Measurements from ENCODE around the gene AATK.

AATK gene

DNA sequence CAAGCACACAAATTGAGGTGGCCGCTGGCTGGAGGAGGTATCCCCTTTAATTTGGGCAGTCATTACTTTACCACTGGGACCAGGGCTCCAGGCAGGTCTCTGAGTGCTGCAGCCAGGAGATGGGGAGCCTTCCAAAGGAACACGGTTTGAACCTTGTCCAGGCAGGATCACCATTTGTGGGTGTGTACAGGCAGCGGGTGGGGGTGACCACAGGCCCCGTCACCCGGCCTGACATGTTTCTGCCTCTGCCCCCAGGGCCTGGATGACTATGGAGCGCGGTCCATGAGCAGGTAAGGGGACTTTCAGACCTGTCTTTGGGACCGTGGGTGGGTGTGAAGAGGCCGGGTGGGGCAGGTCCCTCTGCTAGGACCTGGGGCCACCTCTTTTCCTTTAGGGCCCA lies 57.8 kb downstream of the AATK start:
- no peak for DNase-seq

DNA sequence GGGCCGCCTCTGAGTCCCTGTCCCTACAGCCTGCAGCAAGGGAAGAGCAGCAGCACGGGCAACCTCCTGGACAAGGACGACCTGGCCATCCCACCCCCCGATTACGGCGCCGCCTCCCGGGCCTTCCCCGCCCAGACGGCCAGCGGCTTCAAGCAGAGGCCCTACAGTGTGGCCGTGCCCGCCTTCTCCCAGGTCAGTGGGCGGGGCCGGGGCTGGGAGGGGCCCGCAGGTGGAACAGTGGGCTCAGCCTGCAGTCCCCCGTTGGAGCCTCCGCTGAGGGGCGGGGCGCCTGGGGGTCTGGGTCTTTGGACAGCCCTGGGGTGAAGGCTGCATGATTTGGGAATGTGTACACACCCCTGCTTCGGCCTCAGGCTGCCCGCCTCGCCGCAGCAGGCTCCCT lies 59.3 kb downstream of the AATK start:
- no peak for DNase-seq

DNA sequence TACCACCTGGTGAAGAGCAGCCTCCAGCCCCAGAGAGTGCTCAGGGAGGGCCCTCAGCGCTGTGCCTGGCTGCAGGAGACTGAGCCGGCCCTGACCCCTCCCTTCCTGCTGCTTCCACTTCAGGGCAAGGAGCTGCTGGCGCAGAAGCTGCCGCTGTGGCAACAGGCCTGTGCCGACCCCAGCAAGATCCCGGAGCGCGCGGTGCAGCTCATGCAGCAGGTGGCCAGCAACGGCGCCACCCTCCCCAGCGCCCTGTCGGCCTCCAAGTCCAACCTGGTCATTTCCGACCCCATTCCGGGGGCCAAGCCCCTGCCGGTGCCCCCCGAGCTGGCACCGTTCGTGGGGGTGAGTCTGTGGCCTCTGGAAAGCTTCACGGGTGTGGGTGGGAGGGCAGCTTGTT lies 62.6 kb downstream of the AATK start:
- DNase-seq: no peak

DNA sequence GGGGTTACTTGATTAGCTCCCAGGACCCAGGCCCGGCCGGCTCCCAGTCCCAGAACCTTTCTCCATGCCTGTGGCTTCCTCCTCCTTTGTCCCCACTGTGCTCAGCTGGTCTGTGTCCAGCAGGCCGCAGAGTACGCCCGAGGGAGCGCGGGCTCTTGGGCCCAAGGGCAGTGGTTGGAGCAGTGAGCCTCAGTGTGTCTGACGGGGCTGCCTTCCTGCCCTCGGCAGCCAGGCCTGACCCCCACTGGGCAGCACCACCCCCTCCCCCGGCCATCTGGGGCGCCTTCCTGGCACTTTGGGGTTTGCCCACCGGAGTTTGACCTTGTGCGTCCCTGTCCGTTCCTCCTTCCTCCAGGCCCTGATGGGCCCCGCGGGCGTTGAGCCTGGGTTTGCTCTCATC lies 63.2 kb downstream of the AATK start:
- no peak for DNase-seq

DNA sequence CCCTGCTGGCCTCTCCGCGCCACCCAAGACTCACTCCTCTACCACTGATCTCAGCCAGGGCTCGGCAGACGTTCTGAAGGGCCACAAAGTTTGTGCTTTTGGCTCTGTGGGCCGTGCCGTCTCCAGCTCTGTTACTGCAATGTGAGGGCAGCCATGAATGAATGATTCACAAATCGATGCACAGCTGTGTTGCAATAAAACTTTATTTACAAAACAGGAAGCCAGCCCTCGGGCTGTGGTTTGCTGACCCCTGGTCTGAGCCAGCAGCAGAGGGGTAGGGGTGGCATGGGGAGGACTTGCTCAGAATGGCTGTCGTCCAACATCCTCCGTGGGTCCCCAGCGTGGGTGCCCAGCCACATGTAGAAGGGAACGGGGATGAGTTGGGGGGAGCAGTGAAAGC lies 63.7 kb downstream of the AATK start:
- DNase-seq: no peak

DNA sequence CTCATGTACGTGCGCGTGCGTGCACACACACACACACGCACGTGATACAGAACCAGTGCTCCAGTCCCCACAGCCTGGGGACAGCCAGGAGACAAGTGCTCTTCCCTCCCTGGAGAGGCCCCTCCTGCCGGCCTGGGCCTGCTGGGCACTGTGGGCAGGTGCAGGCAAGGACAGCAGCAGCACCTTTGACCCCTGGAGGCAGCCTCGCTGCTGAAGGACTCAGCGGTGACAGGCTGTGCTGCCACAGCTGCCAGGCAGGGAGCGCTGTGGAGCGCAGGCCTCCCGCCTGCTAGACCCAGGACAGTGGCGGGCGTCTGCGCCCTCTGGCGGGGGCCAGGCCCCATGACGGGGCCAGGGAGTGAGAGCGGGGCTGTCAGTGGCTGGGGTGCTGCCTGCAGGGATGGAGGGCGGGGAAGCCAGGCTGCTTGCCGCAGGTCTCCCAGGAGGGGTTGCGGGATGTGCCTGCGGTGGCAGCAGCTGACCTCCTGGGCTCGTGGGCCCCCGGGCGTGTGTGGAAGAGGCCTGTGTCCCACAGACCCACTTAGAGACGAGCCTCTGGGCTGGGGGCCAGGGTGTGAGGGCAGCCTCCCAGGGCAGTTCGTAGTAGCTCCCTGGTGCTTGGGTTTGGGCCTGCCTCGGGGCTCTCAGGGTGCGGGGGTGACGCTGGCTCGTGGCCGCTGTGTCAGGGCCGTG lies 64.3 kb downstream of the AATK start:
- DNase-seq: peak; percentile 83

DNA sequence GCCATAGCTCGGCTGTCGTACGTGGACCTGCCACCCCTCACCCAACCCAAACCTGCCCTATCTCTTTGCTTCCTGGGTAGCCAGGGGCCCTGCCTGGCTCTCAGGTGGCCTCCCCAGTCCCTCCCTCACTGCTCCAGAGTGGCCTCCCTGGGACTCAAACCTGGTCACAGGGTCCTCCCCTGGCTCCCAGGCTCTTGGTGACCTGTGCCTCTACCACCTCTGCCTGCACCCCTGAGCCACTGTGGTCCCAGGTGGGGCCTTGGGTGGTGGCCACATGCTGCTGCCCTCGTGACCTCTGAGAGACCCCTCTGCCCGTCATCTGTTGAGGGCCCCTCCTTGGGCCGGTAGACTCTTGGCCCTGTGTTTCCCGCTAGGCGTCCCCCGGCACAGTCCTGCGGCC lies 65.4 kb downstream of the AATK start:
- no peak for DNase-seq

DNA sequence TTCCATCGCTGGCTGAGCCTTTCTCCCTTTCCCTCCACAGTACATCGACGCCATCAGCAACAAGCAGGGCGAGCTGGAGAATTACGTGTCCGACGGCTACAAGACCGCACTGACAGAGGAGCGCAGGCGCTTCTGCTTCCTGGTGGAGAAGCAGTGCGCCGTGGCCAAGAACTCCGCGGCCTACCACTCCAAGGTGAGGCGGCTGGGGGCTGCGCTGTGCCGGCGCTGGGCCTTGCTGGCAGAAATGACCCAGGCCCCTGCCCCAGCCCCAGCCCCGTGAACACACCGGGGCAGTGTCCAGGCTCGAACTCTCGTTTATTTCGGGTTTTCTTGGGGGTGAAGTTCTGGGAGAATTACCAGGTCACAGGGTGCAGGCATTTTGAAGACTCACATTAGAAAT lies 66.1 kb downstream of the AATK start:
- DNase-seq: no peak

DNA sequence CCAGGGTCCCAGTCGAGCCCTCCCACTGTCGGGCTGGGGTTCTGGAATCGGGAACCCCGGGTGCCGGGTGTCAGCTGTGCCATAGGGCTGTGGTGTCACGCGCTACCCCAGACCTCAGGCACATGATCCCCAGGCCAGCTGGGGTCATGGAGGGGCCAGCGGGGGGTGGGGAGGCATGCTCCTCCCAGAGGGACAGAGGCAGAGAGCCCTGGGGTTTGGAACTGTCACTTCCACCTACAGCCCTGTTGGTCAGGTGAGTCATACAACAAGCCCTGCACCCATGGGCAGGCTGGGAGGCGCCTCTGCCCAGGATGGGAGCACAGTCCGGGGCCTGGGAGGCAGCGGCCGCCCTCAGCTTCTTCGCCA lies 68.1 kb downstream of the AATK start:
- no peak for DNase-seq

DNA sequence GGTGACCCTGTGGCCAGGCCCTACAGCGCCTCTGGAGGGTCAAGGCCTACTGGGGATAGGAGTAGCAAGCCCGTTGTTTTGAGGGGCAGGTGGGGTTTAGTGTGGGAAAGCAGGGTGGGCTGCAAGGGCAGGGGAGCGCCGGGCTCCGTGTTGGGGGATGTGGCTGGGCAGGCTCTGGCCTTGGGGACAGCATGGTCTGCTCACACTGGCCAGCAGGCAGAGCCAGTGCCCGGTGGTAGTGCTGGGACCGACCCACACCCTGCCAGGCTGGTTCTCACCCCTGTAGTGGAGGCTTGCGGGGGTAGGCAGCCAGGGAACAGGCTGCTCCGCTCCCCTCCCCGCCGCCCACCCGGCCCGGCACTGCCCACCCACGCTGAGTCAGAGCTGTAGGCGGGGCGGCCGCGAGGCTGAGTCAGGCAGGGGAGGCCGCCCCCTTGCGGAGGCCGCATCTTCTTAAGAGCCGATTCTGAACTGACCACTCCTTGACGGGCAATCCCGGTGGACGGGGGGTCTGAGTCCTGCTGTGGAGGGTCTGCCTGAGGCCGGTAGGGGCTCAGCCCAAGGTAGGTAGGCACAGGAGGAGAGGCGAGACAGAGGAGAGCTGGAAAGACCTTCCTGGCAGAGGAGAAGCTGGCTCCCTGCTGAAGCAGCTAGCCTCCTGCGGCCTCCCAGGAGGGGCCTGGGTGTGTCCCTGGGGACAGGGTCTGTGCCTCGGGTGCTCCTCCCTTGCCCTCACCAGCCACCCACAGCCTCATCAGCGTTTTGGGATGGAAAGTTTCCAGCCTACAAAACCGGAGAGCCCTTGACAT lies 68.7 kb downstream of the AATK start:
- DNase-seq: peak; percentile 21

DNA sequence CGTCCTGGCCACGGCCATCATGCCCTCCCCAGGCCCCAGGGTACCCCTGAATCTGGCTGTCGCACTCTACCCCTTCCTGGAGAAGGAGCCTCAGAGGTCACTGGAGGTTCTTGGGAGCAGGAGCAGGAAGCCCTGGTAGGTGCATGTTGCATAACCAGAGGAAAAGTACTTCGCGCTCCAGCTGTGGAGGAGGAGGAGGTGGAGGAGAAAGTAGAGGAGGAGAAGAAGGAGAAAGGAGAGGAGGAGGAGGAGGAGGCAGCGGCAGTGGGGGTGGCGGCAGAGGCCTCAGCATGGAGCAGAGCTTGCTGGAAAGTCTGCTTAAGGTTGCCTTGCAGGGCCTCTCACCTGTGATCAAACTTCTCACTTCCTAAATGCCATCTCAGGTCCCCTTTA lies 69.3 kb downstream of the AATK start:
- no peak for DNase-seq

DNA sequence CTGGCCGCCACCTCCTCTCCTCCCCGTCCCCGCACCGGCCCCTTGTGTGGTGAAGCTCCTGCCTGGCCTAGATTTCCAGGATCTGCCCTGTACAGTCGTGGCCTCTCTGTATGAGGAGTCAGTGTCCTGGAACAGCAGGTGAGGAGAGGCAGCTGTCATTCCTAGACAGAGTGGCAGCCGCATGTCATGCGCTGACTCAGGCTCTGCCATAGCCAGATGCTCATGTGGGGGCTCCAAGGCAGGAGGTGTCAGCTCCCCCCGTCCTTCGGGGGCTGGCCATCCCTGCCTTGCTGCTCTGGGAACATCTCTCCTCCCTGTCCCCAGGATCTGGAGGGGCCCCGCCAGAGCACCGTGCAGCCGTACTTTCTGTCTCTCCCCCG lies 70.6 kb downstream of the AATK start:
- DNase-seq: no peak

DNA sequence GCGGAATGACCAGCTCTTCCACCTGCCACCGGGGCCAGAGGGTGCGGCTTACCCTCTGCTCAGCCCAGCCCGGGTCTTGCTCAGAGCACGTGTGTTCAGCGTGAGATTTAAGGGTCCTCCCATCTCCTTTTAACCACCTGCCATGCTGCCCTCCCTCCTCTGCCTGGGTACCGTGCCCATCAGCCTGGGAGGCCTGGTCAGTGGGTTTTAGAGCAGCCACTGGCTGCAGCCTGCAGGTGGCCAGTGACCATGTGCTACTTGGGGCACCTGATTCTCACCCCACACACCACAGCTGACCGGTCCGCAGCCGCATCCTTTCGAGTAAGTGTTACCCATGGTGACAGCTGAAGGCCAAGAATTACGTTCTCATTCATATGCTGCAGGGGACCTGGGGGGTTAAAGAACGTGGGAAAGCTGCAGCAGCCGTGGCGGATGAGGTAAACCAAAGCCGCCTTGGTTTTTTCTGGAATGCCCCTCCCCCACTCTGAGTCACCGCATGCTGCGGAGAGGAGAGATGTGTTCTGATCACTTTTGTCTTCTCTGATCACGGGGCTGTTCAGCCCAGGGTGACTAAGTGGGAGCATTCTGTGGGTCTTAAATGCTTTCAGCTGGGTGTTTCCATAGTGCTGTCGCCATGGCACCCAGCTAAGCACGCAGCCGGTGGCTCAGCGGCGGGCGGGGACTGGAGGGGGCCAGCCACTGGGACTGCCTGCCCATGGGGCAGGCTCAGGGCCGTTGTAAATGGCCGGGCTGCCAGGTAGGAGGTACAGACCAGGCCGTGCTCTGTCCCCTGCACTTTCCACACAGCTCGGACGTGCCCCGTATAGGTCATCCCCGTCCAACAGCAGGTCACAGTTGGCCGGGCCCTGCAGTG lies 71.3 kb downstream of the AATK start:
- DNase-seq: peak; percentile 56

DNA sequence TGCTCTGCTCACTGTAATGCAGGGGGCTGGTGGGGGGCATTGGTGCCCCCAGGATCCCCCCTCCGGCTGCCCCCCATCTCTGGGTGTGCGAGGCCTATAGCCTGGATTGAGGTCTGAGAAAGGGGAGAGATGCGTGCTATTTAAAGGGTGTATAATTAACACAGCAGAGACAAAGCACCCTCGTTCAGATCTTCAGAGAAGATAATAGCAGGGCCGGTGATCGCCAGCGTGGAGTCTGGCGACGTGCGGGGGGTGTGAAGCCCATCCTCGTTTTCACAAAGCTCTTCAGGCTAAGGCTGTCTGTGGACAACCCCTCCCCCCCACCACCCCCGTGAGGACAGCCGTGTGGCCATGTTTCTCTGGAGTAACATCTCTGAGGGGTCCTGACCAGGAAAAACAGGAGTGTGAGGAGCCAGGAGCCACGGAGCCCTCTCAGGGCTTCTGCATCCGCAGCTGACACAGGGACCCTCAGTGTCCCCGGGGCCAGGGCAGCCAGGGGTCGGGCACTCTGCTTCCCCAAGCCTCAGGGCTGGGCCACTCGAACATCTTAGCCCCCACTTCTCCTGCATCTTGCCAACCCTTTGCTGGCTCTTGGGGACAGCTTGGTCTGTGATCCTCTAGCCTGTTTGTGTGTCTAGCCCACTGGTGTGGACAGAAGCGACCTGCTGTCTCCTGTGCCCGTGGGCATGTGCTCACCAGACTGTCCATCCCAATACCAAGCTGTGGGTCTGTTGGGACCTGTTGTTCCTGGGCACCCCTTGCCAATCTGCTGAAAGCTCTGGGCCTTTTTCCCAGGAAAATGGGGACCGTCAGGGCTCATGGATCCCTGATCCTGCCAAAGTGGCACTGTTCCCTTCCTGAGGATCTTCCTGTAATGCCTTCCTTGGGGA lies 72.2 kb downstream of the AATK start:
- DNase-seq: no peak

DNA sequence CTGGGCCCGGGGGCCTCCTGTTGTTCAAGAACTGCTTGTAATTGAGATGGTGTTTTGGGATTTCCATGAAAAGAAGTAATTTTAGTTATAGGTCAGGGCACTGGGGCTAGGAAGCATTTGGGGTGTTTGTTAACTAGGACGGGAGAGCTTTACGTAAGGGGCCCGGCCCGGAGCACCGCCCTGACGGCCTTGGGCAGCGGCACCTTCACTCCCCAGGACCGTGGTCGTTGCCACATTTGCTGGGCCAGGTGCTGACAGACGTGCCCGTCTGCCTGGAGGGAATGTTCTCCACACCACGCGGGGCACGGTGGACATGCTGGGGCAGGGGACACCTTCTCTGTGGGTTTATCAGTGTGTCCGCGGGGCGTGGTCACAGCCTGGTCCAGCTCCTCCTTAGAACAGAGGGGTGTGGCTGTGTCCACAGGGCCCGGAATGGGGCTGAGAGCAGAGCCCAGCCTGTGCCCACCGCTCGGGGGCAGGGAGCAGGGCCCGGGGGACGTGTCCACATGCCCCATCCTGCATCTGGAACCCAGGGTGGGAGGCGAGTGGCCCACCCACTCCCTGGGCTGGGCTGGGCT lies 73.4 kb downstream of the AATK start:
- DNase-seq: no peak

DNA sequence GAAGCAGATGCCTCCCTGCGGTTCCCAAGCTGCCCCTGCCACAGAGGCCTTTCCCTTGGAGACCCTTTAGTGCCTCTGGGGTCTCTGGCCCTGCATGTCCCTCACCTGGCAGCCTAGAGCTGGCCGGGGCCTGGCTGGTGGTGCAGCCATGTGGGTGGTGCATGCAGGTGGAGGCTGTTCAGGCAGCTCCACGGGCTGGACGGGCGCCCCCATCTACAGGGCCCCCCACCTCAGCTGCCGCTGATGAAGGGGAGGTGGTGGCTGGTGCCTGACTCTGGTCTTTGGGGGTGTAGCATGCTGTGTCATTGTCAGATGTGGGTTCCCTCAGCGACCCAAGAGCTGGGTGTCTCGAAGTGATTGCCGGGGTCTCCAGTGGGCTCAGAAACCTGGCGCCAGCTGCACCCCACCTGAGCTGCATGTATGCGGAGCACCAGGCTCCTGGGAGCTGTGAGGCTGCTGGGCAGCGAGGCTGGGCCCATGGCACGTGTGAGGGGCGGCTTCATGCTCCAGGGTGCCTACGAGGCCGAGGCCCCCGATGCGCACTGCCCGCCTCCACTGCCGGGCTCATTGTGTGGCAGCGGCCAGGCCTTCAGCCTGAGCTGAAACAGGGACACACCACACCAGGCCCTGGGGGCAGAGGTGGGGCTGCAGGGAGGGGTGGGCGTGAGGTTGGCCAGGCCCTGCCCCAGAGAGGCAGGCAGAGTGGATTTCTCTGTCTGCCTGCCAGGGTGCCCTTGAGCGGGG lies 74.1 kb downstream of the AATK start:
- no peak for DNase-seq

DNA sequence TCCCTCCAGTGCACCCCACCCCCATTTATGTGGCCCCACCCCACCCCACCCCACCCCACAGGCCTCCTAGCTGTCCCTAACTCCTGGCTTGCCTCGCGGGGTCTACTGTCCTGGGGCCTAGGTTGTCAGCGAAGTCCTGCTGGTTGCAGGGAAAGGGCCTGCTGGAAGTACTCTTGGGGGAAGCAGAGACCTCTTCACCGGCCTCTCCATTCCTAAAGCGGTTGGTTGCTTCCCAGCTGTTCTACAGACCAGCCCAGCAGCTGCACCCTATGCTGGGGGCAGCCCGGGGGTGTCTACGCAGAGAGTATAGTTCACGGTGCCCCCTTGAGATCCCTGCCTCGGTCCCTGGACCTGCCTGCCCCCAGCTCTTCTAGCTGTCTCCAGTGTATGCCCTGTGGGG lies 74.9 kb downstream of the AATK start:
- DNase-seq: no peak

DNA sequence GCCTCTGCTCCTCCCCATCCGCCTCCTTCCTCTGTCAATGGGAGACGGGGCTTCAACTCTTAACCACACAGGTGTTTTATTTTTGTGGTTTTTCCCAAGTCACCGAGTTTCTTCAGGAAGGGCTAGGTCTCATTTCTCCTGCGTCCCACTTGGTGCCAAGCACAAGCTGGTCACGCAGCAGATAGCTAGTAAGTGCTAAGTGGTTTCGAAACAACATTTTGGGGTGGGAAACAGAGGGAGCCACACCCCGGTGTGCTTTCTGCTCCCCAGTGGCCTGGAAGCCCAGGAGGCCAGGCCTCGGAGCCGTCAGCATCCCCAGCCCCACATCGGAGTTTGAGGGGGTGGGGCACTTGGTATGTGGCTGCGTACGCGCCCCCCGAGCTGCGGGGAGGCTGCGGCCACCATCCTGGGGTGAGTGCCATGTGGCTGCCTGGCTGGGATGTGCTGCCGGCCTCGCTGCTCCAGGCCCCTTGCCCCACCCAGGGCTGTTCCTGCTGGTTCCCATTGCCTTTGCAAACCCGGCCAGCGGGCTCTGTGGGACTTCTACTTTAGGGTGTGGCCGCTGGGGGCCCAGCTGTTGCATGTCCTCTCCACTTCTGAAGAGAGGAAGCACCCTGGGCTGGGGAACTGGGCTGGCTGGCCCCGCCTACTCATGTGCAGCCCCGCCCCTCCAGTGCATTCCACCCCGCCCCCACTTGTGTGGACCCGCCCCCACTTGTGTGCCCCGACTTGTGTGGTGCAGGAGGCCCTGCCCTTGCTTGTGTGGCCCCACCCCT lies 75.5 kb downstream of the AATK start:
- DNase-seq: no peak

DNA sequence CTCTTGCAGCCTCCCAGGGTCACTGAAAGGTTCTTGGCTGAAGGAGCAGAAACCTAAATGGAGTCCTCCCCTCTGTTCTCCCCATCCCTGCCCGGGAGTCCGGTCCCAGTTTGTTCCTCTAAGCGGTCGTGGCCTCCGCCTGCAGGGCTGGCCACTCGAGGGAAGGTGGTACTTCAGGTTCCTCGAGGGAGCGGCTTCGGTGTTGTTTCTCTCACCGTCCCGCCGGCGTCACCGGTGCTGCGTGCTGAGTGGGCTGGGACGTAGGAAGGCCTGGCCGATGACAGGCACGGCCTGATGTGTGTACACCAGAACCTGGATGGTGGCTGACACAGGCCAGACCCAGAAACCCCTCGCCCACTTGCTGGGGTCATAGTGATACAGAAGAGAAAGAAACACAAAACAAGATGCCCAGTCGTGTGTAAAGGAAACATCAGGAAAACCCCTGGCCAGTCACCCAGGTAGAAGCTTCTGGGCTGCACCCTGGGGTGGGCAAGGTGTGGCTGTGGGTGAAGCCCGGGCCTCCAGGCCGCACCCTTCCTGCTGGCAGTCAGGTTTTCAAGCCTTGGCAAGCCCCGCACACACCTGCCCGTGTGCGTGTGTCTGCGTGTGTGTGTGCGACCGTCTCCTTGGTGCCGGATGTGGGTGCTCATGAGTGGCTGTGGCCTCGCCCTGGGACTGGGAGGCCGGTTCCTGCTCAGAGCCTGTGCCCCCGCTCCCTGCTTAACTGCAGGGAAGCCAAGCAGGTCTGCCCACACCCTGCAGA lies 79.1 kb downstream of the AATK start:
- DNase-seq: no peak

DNA sequence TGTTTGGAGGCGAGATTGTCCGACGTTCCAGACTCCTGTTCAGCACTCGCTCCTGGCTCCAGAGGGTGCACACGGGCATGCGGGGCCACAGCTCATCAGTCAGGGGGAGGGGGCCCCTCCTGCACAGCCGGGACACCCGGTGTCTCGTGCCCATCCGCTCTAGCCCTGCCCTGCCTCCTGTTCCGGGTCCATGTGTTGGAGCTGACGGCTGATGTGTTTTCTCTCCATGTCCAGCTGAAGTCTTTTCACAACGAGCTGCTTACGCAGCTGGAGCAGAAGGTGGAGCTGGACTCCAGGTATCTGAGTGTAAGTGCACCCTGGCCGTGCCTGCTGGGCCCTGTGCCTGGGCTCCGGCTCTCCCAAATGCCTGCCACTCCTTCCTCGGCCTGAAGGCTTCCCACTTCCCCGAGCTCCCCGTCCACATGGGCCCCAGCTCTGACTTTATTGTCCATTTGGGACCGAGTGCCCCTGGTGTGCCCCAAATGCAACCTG lies 80.6 kb downstream of the AATK start:
- DNase-seq: no peak
